Activated T-cell treated with anti-CD3 and anti-CD28 coated beads, Interleukin-2, amount 50 U/mL, for 4 hours (primary cell): ENCODE results near the gene ATP6V1C2. TPM values are rescaled to one million over a fixed set of nuclear protein-coding genes. Genes with fewer than 3 reads are reported as not detected.

Experiments
- ATAC-seq, 2 donors: fragments of 200-7000 bp; cut with Tn5 transposase; one replicate each; pipeline ENCODE4 v1.10.0; 2021
- DNase-seq: peaks from one replicate; pipeline ENCODE4 v3.0.0-alpha.2; 2020
- H3K27me3 Mint-ChIP-seq: one replicate; pipeline ENCODE4 v1.8.0; 2021; ENCODE audit warnings: low read depth, mixed read lengths
- H3K36me3 Mint-ChIP-seq: one replicate; pipeline ENCODE4 v1.8.0; 2022; ENCODE audit warnings: mixed read lengths; ENCODE audit not compliant: insufficient read depth
- H3K4me1 Mint-ChIP-seq: one replicate; pipeline ENCODE4 v1.8.0; 2021; ENCODE audit warnings: low read depth, mixed read lengths
- H3K4me3 Mint-ChIP-seq: one replicate; pipeline ENCODE4 v1.8.0; 2021; ENCODE audit warnings: mild to moderate bottlenecking, moderate library complexity, mixed read lengths
- H3K9me3 Mint-ChIP-seq: one replicate; pipeline ENCODE4 v1.8.0; 2021; ENCODE audit warnings: mixed read lengths
- total RNA-seq, 3 donors: library from RNA; stranded (reverse); gene quantifications; one replicate each; pipeline ENCODE4 v1.2.1, GENCODE V29; 2021

The ATP6V1C2 gene, protein sequence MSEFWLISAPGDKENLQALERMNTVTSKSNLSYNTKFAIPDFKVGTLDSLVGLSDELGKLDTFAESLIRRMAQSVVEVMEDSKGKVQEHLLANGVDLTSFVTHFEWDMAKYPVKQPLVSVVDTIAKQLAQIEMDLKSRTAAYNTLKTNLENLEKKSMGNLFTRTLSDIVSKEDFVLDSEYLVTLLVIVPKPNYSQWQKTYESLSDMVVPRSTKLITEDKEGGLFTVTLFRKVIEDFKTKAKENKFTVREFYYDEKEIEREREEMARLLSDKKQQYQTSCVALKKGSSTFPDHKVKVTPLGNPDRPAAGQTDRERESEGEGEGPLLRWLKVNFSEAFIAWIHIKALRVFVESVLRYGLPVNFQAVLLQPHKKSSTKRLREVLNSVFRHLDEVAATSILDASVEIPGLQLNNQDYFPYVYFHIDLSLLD
- under 1 TPM in 1 of 3 donors, not detected in 2; 0.14 TPM for total RNA-seq

DNA sequence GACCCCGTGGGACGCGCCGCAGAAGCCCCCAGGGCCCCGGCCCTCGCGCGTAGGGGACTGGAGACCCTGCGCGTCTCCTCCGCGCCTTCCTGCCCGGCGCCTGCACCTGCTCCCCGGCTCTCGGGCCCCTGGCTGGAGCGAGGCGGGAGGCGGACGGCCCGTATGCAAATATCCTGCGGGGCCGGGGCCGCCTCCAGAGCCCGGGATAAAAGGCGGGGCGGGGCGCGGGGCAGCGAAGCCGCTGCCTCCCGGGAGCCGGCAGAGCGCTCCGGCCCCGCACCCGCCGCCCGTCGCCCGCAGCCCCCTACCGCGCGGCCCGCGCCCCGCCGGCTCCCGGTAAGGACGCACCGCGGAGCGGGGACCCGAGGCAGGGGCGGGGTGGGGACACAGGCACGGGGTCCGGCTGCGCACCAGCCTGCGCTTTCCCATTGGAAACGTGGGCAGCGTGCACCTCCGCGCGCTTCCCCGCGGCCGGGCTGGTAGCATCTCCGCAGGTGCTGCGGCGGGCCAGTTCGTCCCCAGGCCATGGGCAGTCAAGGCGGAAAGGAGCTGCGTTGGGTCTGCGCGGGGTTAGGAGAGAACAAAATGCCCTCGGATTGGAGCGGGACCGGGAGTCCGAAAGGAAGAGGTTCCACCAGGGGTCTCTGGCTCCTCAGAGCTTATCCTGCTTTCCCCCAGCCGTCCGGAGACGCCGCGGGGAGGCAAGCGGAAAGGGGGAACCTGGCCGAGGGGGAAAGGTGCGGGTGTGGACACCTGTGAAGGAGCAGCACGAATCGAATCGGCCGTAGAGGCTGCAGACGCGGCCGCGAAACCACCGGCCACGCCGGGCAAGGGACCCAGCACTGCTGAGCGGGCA, at the start of gene ATP6V1C2:
TSS of gene ATP6V1C2 (plus strand) at position 235 of the 856 bp plus-strand sequence. CDS start 1,220 bp downstream, outside the sequence.
- peaks cover 47% of the 10 kb centered on the region for H3K27me3 Mint-ChIP-seq
- peak within 1 kb of the TSS; percentile 58 for H3K4me3 Mint-ChIP-seq
- H3K9me3 Mint-ChIP-seq: no peaks in the 10 kb centered on the region
- no peak for DNase-seq
- peak; percentile 68 to 70 for ATAC-seq
- peaks cover 11% of the 10 kb centered on the region for H3K4me1 Mint-ChIP-seq
- no peaks in the 10 kb centered on the region for H3K36me3 Mint-ChIP-seq

- Mint-ChIP-seq H3K36me3 (peaks cover 17% of the 10 kb centered on the region), H3K9me3 (no peaks in the 10 kb centered on the region), H3K4me3 (no peak overlapping the region), H3K27me3 (no peaks in the 10 kb centered on the region), H3K4me1 (peaks cover 15% of the 10 kb centered on the region)
- DNase-seq (no peak), ATAC-seq (no peak)
Observed at GRCh38 chr2:10675131-10675530, 46.3 kb upstream of the ATP6V1C2 start.

DNA sequence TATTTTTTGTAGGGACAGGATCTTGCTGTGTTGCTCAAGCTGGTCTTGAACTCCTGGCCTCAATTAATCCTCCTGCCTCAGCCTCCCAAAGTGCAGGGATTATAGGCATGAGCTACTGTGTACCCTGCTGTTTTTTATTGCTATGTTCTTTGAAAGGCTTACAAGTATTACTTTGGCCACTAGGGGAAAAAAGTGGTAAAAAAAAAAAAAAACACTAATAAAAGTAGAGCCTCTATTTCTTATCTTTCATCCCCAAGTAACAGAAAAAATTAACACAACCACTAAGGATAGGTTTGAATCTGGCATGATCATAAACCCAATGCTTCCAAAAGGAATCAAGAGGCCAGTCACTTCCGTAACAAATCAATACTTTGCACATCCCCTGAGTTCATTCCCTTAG, 43.2 kb upstream of the ATP6V1C2 start:
- ATAC-seq (no peak), DNase-seq (no peak)
- Mint-ChIP-seq H3K36me3 (peaks cover 27% of the 10 kb centered on the region), H3K27me3 (no peaks in the 10 kb centered on the region), H3K4me1 (peaks cover 30% of the 10 kb centered on the region), H3K9me3 (no peaks in the 10 kb centered on the region), H3K4me3 (no peak overlapping the region)

GRCh38 chr2:10680214-10680613, 41.2 kb upstream of the ATP6V1C2 start:
- ATAC-seq: no peak
- H3K9me3 Mint-ChIP-seq: no peaks in the 10 kb centered on the region
- H3K4me1 Mint-ChIP-seq: peaks cover 27% of the 10 kb centered on the region
- H3K36me3 Mint-ChIP-seq: peaks cover 29% of the 10 kb centered on the region
- no peaks in the 10 kb centered on the region for H3K27me3 Mint-ChIP-seq
- no peak for DNase-seq
- H3K4me3 Mint-ChIP-seq: no peak overlapping the region

DNA sequence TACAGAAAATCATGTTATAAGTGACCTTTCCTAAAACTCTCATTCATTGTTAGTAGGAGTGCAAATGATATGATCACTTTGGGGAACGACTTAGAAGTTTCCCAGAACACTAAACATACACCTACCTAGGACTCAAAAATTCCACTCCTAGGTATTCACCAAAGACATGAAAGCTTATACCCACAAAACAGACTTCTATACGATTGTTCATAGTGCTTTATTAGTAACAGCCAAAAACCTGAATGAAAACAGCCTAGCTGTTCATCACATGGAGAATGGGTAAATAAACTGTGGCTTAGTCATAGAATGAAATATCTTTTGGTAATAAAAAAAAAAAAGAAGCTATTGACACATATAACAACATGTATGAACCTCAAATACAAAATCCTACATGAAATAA, 40.5 kb upstream of the ATP6V1C2 start:
- DNase-seq (no peak), ATAC-seq (peak; percentile 79 to 82)
- H3K36me3 Mint-ChIP-seq: peaks cover 26% of the 10 kb centered on the region
- H3K4me1 Mint-ChIP-seq: peaks cover 20% of the 10 kb centered on the region
- H3K4me3 Mint-ChIP-seq: no peak overlapping the region
- H3K9me3 Mint-ChIP-seq: no peaks in the 10 kb centered on the region
- H3K27me3 Mint-ChIP-seq: no peaks in the 10 kb centered on the region

DNA sequence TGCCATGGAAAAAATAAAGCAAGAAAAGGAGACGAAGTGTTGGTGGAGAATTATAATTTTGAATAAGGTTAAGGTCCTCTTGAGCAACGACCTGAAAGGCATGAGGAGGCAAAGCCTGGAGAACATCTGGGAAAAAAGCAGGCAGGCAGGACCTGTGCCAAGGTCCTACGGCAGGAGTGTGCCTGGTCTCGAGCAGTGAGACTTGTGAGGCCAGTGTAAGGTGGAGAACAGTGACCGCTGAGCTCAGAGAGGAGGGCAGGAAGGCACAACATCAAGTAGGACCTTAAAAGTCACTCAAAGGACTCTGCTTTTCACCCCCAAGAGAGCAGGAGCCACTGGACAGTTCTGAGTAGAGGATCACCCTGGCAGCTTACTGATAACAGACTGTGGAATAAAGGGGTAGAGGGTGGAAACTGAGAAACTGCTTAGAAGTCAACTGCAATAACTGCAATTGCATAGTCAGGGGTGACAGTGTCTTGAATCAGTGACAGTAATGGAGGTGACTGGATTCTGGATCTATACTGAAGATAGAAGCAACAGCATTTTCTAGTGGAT, 35.2 kb upstream of the ATP6V1C2 start:
- DNase-seq: no peak
- peaks cover 15% of the 10 kb centered on the region for H3K4me1 Mint-ChIP-seq
- H3K4me3 Mint-ChIP-seq: no peak overlapping the region
- no peak for ATAC-seq
- no peaks in the 10 kb centered on the region for H3K9me3 Mint-ChIP-seq
- peaks cover 19% of the 10 kb centered on the region for H3K36me3 Mint-ChIP-seq
- H3K27me3 Mint-ChIP-seq: no peaks in the 10 kb centered on the region

- ATAC-seq (peak; percentile 31 to 38), DNase-seq (no peak)
- Mint-ChIP-seq H3K4me1 (peaks cover 7% of the 10 kb centered on the region), H3K27me3 (no peaks in the 10 kb centered on the region), H3K4me3 (no peak overlapping the region), H3K9me3 (no peaks in the 10 kb centered on the region), H3K36me3 (peaks cover 5% of the 10 kb centered on the region)
Observed at GRCh38 chr2:10688921-10689807, 32.3 kb upstream of the ATP6V1C2 start.

DNA sequence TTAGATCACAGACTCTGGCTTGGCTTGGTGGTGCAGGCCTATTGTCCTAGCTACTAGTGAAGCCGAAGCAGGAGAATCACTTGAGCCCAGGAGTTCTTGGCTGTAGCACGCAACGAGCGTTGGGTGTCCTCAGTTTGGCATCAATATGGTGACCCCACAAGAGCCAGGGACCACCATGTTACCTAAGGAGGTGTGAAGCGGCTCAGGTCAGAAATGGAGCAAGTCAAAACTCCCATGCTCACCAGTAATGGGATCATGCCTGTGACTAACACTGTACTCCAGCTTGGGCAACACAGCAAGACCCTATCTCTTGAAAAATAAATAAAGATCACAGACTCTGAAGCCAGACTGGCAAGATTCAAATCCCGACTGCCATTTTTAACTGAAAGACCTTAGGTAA, 29.9 kb upstream of the ATP6V1C2 start:
- Mint-ChIP-seq H3K27me3 (no peaks in the 10 kb centered on the region), H3K4me3 (no peak overlapping the region), H3K4me1 (peaks cover 7% of the 10 kb centered on the region)

DNA sequence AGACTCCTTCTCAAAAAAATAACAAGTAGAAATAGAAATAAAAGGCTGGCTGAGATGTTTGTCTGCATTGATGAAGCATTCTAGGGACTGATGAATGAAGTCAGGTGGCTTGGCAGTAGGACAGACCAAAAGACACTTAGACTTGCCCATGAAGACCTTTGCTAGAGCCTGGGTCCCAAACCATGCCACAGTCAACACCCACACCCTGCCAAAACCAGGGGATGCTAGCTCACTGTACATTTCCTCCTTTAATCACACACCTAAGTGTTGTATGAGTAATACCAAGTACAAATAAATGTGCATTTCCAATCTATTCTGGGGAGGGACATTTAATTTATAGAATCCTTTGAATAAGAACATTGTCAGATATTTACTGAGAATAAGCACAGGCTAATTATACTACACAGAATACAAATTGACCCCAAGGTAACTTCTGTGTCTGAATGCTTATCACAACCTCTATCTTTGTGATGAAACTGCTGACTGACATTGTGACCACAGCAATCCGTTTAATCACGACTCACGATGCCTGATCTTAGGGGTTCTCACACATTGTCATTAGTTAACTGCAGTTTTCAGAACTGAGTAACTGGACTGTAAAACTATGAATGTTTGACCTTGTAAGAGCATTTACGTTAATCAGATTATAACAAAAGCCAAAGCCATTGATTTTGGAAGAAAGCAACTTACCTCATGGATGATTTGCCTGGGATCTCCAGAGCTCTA, 21.2 kb upstream of the ATP6V1C2 start:
- DNase-seq (no peak), ATAC-seq (no peak)
- Mint-ChIP-seq H3K27me3 (peaks cover 5% of the 10 kb centered on the region), H3K9me3 (no peaks in the 10 kb centered on the region), H3K4me1 (no peaks in the 10 kb centered on the region), H3K36me3 (no peaks in the 10 kb centered on the region), H3K4me3 (no peak overlapping the region)

More for the DNA sequence above, 29.9 kb upstream of the ATP6V1C2 start:
- Mint-ChIP-seq H3K36me3 (peaks cover 2% of the 10 kb centered on the region), H3K9me3 (no peaks in the 10 kb centered on the region)
- ATAC-seq: no peak
- DNase-seq: no peak

DNA sequence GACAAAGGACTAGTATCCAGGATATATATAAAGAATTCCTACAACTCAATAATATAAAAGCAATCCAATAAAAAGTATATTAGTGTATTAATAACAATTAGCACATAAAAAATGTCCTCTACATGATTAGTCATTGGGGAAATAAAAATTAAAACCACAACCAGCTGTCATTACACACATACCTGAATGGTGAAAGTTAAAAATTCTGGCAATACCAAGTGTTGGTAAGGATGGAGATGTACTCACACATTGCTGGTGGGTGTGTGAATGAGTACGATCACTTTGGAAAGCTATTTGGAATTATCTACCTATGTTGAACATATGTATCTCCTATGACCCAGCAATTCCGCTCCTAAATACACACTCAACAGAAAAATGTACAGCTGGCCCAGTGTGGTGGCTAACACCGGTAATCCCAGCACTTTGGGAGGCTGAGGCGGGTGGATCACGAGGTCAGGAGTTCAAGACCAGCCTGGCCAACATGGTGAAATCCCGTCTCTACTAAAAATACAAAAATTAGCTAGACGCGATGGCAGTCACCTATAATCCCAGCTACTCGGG, 17.3 kb upstream of the ATP6V1C2 start:
- no peak for DNase-seq
- Mint-ChIP-seq H3K27me3 (peaks cover 19% of the 10 kb centered on the region), H3K9me3 (no peaks in the 10 kb centered on the region), H3K4me1 (no peaks in the 10 kb centered on the region), H3K36me3 (no peaks in the 10 kb centered on the region), H3K4me3 (no peak overlapping the region)
- ATAC-seq: no peak

- Mint-ChIP-seq H3K9me3 (no peaks in the 10 kb centered on the region), H3K4me1 (no peaks in the 10 kb centered on the region), H3K36me3 (no peaks in the 10 kb centered on the region), H3K4me3 (no peak overlapping the region), H3K27me3 (peaks cover 25% of the 10 kb centered on the region)
- DNase-seq: no peak
- ATAC-seq: no peak
Observed at GRCh38 chr2:10706033-10706432, 15.4 kb upstream of the ATP6V1C2 start.

DNA sequence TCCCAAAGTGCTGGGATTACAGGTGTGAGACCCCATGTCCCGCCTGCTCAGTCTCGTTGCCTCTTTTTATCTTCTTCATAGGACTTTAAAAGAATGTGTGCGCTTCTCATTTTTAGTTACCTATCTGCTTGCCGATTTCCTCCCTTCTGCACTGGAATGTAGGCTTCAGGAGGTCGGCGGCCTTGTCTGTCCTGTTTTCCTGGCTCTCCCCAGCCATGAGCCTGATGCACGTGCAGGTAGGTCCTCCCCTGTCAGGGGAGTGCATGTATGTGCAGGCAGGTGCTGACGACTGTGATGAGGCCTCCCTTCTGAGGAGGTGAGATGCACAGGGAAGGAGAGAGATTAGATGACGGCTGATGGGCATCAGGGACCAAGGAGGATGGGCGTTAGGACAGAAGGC, 13.6 kb upstream of the ATP6V1C2 start:
- DNase-seq: no peak
- ATAC-seq: no peak
- Mint-ChIP-seq H3K27me3 (peaks cover 28% of the 10 kb centered on the region), H3K4me3 (no peak overlapping the region), H3K36me3 (no peaks in the 10 kb centered on the region), H3K4me1 (peaks cover 6% of the 10 kb centered on the region), H3K9me3 (no peaks in the 10 kb centered on the region)
